Mononuclear cell (primary cell): ENCODE data around the gene PRRT4. TPM values are rescaled to one million over a fixed set of nuclear protein-coding genes. Genes with fewer than 3 reads are reported as not detected.

Source experiments
- H3K27me3 ChIP-seq: 2 replicates; pipeline ENCODE4 v1.6.0; 2011; ENCODE audit warnings: low read length, control low read depth; ENCODE audit not compliant: insufficient read depth
- H3K4me1 ChIP-seq: 2 replicates; pipeline ENCODE4 v1.5.1; 2011; ENCODE audit warnings: mild to moderate bottlenecking, low read length, control low read depth; ENCODE audit not compliant: insufficient read depth
- H3K4me3 ChIP-seq: 2 replicates; pipeline ENCODE4 v1.5.1; 2011; ENCODE audit warnings: mild to moderate bottlenecking, low read length, moderate library complexity
- H3K9me3 ChIP-seq: 2 replicates; pipeline ENCODE4 v1.5.1; 2011; ENCODE audit warnings: low read depth, mild to moderate bottlenecking, control low read depth, low read length
- total RNA-seq: library from RNA; depleted of rRNA; stranded (reverse); fragments of >200 nt; gene quantifications from one replicate; pipeline ENCODE4 v1.2.3, GENCODE V29; 2012

The PRRT4 gene
- total RNA-seq, 1 donor, result 0.10 TPM

- peaks cover 25% of the 10 kb centered on the region for H3K27me3 ChIP-seq
- no peaks in the 10 kb centered on the region for H3K9me3 ChIP-seq
- peak overlapping the region; percentile 4 for H3K4me3 ChIP-seq
- peaks cover 13% of the 10 kb centered on the region for H3K4me1 ChIP-seq
These were observed 10.0 kb downstream of the PRRT4 start for GRCh38 chr7:128351296-128352152.

DNA sequence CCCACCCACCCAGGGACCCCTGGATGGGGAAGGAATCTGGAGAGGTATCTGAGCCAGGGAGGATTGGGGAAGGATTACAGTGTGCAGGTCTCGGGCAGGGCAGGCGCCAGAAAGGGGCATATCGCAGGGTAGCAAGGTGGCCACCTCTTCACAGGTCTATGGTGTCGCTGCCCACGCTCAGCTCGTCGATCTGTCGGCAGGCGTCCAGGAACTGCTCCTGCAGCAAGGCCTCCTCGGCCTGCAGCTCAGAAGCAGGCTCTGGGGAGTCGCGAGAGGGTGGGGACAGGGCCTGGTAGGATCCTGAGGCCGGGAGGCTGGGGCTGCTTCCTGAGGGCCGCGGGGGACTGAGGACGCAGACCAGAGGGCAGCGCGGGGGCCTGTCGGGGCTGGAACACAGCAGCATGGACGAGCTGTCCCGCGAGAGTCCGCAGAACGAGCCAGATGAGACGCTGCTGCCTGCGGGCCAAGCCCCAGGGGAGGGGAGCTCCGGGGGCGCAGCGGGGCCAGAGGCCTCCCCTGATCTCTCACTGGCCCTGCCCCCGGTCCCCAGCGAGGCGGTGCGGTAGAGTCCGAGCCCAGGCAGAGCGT lies 10.7 kb downstream of the PRRT4 start:
- no peaks in the 10 kb centered on the region for H3K9me3 ChIP-seq
- peaks cover 25% of the 10 kb centered on the region for H3K27me3 ChIP-seq
- H3K4me3 ChIP-seq, result no peak overlapping the region
- H3K4me1 ChIP-seq, result peaks cover 13% of the 10 kb centered on the region

DNA sequence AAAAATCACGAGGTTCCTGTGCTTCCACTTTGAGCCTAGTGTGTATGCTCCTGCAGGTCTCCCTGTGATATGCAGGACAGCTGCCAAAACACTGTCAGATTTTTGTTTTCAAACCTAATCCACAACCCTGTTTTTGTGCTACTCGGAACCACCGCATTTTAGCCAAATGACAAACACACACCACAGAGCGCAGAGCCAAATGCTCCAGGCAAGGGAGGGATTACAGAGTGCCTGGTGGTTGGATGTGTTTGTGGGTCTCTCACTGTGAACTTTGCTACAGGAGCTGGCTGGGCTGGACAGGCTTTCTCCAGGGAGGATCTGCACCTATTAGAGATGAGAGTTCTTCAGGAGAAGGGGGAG lies 12.0 kb downstream of the PRRT4 start:
- Histone ChIP-seq H3K4me3 (no peak overlapping the region), H3K27me3 (peaks cover 25% of the 10 kb centered on the region), H3K4me1 (peaks cover 13% of the 10 kb centered on the region), H3K9me3 (no peaks in the 10 kb centered on the region)

- H3K4me3 ChIP-seq, result no peak overlapping the region
- H3K9me3 ChIP-seq, result no peaks in the 10 kb centered on the region
- peaks cover 27% of the 10 kb centered on the region for H3K4me1 ChIP-seq
- peaks cover 14% of the 10 kb centered on the region for H3K27me3 ChIP-seq
These were observed 13.8 kb downstream of the PRRT4 start for GRCh38 chr7:128347647-128348097.

GRCh38 chr7:128344431-128344774 lies 17.1 kb downstream of the PRRT4 start:
- Histone ChIP-seq H3K4me3 (no peak overlapping the region), H3K9me3 (no peaks in the 10 kb centered on the region), H3K4me1 (peaks cover 29% of the 10 kb centered on the region), H3K27me3 (no peaks in the 10 kb centered on the region)

GRCh38 chr7:128343554-128344430 lies 17.7 kb downstream of the PRRT4 start, which contains the start of gene RBM28:
Gene RBM28 (minus strand): TSS chr7:128343908. CDS start chr7:128343793, 115 bp downstream.
- H3K4me1 ChIP-seq, result peaks cover 29% of the 10 kb centered on the region
- peak within 1 kb of the TSS; percentile 77 for H3K4me3 ChIP-seq
- no peaks in the 10 kb centered on the region for H3K27me3 ChIP-seq
- no peaks in the 10 kb centered on the region for H3K9me3 ChIP-seq

DNA sequence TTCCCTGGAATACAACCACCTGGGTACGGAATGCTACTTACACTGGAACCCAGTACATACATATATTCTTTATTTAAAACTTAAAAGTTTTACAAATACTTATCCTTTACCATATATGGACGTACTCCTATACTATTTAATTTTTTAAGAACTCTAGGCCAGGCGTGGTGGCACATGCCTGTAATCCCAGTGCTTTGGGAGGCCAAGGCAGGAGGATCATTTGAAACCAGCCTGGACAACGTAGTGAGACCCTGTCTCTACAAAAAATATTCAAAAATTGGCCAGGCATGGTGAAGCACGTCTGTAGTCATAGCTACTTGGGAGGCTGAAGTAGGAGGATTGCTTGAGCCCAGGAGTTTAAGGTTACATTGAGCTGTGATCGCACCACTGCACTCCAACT lies 19.8 kb downstream of the PRRT4 start:
- no peaks in the 10 kb centered on the region for H3K9me3 ChIP-seq
- H3K27me3 ChIP-seq, result no peaks in the 10 kb centered on the region
- H3K4me3 ChIP-seq, result no peak overlapping the region
- H3K4me1 ChIP-seq, result peaks cover 29% of the 10 kb centered on the region

GRCh38 chr7:128335730-128336129 lies 25.8 kb downstream of the PRRT4 start:
- Histone ChIP-seq H3K4me3 (no peak overlapping the region), H3K4me1 (no peaks in the 10 kb centered on the region), H3K27me3 (no peaks in the 10 kb centered on the region), H3K9me3 (no peaks in the 10 kb centered on the region)

- no peak overlapping the region for H3K4me3 ChIP-seq
- H3K4me1 ChIP-seq, result peaks cover 16% of the 10 kb centered on the region
- H3K27me3 ChIP-seq, result no peaks in the 10 kb centered on the region
- H3K9me3 ChIP-seq, result no peaks in the 10 kb centered on the region
These were observed 37.2 kb downstream of the PRRT4 start for GRCh38 chr7:128324368-128324680.

- Histone ChIP-seq H3K27me3 (no peaks in the 10 kb centered on the region), H3K4me3 (no peak overlapping the region), H3K9me3 (no peaks in the 10 kb centered on the region), H3K4me1 (peaks cover 16% of the 10 kb centered on the region)
These were observed 37.8 kb downstream of the PRRT4 start for GRCh38 chr7:128323459-128324367.

DNA sequence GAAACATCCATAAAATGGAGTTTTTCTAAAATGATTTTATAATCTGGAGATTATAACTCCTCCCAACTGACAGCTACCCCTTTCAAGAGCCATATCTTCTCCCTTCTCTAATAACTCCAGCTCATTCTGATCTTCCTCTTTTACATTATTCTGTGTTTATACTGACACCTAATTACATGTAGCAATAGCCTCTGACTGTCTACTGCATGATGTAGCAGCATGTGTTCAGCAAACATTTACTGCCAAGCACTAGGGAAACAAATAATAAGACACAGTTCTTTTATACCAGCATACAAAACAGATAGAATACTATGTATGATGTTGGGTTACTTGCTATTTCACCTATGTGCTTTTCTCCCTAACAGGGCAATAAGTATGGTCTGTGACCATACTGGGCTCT lies 38.5 kb downstream of the PRRT4 start:
- Histone ChIP-seq H3K4me1 (peaks cover 16% of the 10 kb centered on the region), H3K27me3 (no peaks in the 10 kb centered on the region), H3K4me3 (no peak overlapping the region), H3K9me3 (no peaks in the 10 kb centered on the region)

GRCh38 chr7:128322040-128322643 lies 39.3 kb downstream of the PRRT4 start:
- Histone ChIP-seq H3K9me3 (no peaks in the 10 kb centered on the region), H3K4me1 (peaks cover 16% of the 10 kb centered on the region), H3K4me3 (no peak overlapping the region), H3K27me3 (no peaks in the 10 kb centered on the region)

GRCh38 chr7:128321044-128321422 lies 40.5 kb downstream of the PRRT4 start:
- H3K4me1 ChIP-seq, result peaks cover 16% of the 10 kb centered on the region
- no peak overlapping the region for H3K4me3 ChIP-seq
- no peaks in the 10 kb centered on the region for H3K27me3 ChIP-seq
- no peaks in the 10 kb centered on the region for H3K9me3 ChIP-seq

DNA sequence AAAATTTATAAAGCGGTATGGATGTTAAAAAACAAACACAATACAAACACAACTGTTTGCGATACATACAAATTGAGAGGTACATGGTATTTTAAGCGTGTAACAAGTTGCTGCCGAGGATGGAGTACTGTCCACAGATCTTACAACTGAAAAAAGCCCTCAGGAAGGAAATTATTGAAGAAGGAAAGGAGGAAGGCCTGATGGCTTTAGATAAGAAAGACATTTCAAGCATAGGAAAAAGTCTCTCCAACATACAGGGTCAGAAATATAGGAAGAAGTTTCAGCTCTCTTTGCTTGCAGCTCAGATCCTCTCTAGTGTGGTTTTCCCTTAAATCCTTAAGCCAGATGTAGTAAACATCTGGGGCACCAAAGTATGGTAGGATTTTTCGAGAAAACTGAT lies 42.8 kb downstream of the PRRT4 start:
- Histone ChIP-seq H3K9me3 (no peaks in the 10 kb centered on the region), H3K27me3 (no peaks in the 10 kb centered on the region), H3K4me3 (no peak overlapping the region), H3K4me1 (peaks cover 16% of the 10 kb centered on the region)
